Activated CD8-positive, alpha-beta memory T cell treated with anti-CD3 and anti-CD28 coated beads for 24 hours (primary cell): ENCODE measurements around the gene HOXC11.

Experiments
- DNase-seq: peaks from one replicate; pipeline ENCODE4 v3.0.0-alpha.2; 2020

The HOXC11 gene

DNA sequence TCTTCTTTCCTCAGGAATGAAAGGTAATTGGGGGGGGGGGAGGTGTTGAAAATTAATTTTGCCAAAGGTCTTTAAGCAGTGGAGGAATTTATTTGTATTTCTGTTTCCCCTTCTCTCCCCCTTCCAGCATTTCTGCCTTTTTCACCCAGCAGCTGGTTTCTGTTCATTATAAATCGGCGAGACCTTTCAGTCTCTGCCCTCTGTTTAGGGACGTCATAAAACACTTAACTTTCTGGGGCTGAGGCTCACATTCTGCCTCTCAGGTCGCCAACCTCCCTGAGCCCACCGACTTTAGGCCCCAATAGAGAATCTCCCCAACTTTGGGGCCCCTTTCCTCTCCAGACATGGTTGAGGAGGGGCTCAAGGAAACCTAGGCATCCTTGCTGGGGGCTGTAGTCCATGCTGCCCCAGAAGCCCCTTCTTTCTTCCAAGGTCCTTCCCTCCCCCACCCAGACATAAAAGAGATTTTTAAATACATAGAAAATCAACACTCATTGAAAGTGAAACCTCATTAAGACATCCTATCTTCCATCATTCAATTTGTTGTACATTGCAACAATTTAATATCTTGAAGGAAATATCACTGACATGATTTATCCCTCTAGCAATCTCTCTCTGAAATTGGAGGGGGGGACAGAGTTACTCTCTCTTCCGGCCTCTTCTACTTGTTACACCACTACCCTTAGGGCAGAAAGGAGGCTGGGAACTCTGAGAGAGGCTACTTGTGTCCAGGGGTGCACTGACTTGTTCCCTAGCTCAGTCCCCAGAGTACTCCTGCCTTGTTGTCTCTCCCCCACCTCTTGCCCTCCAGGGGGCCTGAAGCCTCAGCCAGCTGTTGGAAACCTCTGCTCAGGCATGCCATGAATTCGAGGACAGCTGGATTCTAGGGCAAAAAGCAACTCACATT lies 52.8 kb downstream of the HOXC11 start:
- DNase-seq, result no peak

DNA sequence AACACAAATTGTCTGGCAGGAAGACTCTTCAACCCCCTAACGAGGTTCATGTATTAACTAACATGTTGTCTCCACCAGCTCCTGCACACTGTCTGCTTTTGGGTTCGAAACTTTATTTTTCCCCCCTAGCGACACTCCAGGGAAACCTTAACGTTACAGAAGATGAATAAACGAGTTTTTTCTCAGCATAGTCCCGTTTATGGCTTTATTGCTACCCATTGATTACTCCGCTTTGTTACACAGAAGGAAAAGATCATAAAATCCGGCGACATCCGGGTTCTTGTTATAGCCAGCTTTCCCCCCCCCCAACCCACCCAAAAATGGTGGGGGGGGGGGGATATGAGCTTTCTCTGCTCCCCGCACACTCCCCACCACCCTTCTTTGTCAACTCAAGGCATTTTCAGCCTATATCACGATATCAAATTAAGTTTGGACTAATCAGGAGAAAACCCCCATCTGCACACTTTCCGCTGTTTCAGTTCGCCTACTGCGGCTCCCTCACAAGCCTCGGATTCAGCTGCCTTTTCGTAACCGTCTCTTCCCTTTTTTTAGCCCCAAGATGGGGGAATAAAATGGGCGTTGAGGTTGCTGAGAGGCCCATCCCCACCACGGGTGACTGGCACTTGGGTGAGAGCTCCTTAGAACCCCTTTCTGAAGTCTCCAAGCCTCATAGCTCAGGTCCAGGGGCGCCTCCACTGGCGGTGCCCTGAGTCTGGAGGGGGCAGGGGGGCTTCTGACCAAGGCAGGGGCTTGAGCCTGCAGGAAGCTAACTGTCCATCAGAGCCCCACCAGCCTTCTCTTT lies 53.9 kb downstream of the HOXC11 start:
- DNase-seq, result no peak
